Loucy (cell line): ENCODE measurements around the gene CTBP2.

Source experiments
- EZH2phosphoT487 ChIP-seq: fragments of 200-600 bp; IDR thresholded peaks from 2 replicates; pipeline ENCODE4 v1.6.1; 2018; ENCODE audit warnings: antibody characterized with exemption, mild to moderate bottlenecking, moderate library complexity, borderline replicate concordance
- TF ChIP-seq, protein P1 (sequence below): fragments of 200-600 bp; sonication (generic); conservative IDR thresholded peaks from 2 replicates; pipeline ENCODE4 v1.5.1; 2014; ENCODE audit warnings: mild to moderate bottlenecking, antibody characterized with exemption, low read length

DNA sequence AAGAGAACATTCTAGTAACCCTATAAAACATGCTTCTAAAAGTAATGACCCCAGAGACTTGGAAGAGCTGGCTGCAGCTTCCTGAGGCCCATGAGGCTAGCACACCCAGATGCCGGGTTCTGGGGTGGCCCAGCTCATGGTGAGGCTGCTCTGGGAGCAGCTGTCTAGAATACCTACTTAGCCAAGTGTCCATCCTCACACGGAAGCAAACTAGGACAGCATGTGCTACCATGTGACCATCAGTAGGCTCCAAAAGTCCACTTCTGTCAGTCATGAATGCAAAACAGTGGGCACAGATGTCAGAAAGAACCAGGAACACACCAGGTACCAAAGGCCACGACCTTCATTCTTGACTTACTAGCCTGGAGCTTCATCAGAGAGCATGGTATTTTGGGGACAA lies 32.4 kb downstream of the CTBP2 start:
- TF ChIP-seq, protein P1, sequence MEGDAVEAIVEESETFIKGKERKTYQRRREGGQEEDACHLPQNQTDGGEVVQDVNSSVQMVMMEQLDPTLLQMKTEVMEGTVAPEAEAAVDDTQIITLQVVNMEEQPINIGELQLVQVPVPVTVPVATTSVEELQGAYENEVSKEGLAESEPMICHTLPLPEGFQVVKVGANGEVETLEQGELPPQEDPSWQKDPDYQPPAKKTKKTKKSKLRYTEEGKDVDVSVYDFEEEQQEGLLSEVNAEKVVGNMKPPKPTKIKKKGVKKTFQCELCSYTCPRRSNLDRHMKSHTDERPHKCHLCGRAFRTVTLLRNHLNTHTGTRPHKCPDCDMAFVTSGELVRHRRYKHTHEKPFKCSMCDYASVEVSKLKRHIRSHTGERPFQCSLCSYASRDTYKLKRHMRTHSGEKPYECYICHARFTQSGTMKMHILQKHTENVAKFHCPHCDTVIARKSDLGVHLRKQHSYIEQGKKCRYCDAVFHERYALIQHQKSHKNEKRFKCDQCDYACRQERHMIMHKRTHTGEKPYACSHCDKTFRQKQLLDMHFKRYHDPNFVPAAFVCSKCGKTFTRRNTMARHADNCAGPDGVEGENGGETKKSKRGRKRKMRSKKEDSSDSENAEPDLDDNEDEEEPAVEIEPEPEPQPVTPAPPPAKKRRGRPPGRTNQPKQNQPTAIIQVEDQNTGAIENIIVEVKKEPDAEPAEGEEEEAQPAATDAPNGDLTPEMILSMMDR = no peak
- TF ChIP-seq EZH2phosphoT487 = no peak
